SHP77 treated with DMSO at 0.1 percent for 48 hours (cell line): ENCODE measurements around the gene NPIPA2.
"Not testable (repeated sequence)": the region's sequence is repeated elsewhere in the genome, so short reads cannot be mapped to it uniquely, and the experiment has no call there.

Experiments used
- DNase-seq: peaks from one replicate; lab custom pipeline; 2025; lab: John Stamatoyannopoulos, UW

The NPIPA2 gene

GRCh38 chr16:14742273-14743128 is at the start of gene NPIPA2:
TSS of gene NPIPA2 (plus strand) at chr16:14742533. CDS start at chr16:14748066, 5,533 bp downstream.
- DNase-seq, result not testable (repeated sequence)

DNA sequence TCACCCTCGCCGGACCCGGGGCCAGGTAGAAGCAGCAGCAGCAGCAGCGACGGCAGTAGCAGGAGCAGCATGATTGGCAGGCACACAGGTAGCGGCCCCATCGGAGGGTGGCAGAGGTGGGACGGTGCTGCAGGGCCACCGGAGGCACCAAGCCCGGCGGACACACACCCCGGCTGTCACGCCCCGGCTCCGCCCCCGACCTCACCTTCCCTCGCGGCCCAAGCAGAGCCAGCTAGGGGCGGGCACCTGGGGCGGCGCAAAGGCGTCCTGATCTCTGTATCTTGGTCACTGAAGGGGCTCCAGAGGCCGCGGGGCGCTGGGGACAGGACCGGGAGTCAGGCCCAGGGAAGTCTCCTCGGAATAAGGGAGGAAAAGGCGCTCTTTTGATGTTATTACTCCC is 48.2 kb upstream of the NPIPA2 start, which contains the start of gene PLA2G10:
TSS of gene PLA2G10 (minus strand) at position 180 of the 400 bp plus-strand sequence. CDS start at position 101, 79 bp downstream.
- DNase-seq, result not testable (repeated sequence)

GRCh38 chr16:14701859-14702258 is 40.5 kb upstream of the NPIPA2 start:
- not testable (repeated sequence) for DNase-seq

GRCh38 chr16:14702672-14703071 is 39.7 kb upstream of the NPIPA2 start:
- DNase-seq, result not testable (repeated sequence)

DNA sequence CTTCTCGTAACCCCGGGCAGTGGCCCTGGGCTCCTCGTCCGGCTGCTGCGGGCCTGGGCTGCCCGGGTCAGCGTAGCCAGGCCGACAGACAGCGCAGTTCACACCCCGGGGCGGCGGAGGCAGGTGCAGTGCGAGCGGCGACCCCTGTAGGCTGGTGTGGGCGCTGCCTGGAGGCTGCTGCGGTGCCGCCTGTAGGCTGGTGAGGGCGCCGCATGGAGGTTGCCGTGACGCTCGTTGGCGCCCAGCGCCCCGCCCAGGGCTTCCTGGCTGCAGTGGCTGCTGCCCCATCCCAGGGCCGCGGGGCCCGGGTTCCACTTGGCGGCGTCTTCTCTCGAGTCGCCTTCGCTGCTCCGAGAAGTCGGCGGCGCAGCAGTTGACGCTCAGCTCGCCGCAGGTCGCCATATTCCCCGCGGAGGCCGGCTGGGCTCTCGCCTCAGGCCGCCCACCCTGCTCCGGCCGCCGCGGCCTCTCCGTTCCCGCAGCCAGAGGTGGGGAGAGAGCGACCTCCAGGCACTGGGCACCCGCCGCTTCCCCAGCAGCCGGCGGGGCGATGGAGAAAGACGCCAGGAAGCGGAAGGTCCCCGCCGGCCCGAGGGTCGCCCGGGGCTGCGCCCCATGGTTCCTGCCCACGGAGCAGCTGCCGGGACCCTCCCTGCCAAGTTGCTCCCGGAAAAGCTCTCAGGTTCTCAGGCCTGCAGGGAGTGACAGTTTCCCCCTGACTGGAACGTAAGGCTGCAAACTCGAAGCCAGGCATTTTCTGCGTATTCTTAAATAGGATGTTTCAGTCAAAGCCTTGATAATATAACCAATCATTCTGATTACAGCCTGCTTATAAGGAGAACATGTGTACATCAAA is 38.9 kb upstream of the NPIPA2 start, which contains the start of gene NPIPA3:
TSS of gene NPIPA3 (plus strand) at position 256 of the 856 bp plus-strand sequence. CDS start 5,533 bp downstream, outside the sequence.
- DNase-seq, result not testable (repeated sequence)

GRCh38 chr16:14733233-14733632 is 9.1 kb upstream of the NPIPA2 start:
- not testable (repeated sequence) for DNase-seq

- not testable (repeated sequence) for DNase-seq
Measured at GRCh38 chr16:14740832-14741385, 1.4 kb upstream of the NPIPA2 start.

- not testable (repeated sequence) for DNase-seq
Measured at GRCh38 chr16:14741794-14742193, 539 bp upstream of the NPIPA2 start.

DNA sequence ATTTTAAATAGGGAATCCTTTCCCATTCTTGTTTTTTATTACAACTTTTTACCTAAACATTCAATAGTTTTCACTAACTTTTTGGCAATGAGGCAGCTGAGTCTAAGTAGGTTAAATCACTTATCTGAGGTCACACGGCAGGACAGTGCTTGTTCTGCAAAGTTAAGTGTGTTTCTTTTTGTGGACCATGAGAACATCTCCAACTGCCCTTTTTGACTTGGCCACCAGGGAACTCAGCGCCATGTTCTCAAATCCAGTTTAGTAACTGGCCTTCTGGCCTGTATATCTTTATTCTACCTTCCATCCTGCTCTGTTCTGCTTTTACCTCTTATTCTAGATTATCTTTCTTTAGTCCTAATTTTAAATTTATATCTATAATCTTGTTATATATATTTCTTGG is 31.3 kb downstream of the NPIPA2 start:
- DNase-seq, result not testable (repeated sequence)

DNA sequence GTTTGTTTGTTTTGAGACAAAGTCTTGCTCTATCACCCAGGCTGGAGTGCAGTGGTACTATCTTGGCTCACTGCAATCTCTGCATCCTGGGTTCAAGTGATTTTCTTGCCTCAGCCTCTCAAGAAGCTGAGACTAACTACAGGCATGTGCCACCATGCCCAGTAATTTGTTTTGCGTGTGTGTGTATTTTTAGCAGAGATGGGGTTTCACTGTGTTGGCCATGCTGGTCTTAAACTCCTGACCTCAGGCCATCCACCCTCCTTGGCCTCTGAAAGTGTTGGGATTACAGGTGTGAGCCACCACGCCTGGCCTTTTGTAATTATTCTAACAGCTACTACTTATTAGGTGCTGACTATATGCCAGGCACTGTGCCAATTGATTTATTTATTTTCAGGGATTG is 33.3 kb downstream of the NPIPA2 start:
- not testable (repeated sequence) for DNase-seq

DNA sequence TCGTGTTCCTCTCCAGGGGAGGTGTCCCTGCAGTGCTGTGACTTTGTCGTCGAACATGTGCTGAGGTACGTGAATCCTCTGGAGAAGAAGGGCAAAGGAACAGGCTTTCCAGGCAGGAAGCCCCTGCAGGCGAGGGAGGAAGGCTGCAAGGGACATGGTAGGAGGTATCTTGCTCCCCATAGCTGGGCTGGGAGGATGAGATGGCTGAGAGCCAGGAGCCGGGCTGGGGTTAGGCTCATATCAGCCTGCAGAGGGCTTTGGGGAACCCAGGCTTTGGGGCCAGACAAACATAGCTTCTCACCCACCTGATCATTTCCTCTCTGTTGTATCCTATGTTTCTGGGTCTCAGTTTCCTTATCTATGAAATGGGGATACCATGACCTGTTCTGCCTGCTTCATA is 34.4 kb downstream of the NPIPA2 start:
- not testable (repeated sequence) for DNase-seq

- DNase-seq, result not testable (repeated sequence)
Measured at GRCh38 chr16:14779368-14779877, 37.1 kb downstream of the NPIPA2 start.

DNA sequence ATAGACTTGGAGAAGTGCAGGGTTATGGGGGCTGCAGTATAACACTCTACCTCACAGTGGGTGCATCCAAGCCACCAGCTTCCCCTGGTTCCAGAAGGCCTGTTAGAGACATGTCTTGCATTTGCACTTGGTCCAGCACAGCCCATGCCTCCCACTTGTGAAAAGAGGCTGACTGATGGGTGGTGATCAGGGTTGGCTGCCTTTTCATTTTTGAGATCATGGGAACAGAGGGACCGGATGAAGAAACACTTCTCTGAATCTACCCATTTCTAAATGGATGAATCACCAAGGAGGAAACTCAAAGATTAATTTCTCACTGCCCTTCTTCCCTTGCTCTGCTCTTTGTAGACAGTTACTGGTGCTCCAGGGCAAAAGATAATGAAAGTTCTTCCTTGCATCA is 43.8 kb downstream of the NPIPA2 start:
- DNase-seq, result not testable (repeated sequence)

DNA sequence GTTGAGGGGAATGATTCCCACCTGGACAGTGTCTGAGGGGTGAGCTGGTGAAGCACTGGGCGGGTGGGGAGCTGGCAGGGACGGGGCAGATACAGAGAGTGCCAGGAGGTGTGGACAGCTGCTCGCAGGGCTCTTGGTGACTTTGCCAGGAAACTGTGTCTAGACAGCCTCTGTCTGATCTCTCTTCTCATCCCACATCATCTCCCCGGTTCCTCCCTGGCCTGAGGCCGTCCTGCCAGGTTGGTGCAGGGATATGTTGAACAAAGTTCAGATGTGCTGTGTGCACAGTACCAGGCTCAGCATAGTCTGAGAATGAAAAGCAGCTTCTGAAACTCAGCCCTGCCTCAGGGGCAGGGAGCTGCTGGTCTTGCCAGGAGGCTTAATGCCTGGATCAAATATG is 47.2 kb downstream of the NPIPA2 start:
- DNase-seq, result not testable (repeated sequence)

- not testable (repeated sequence) for DNase-seq
Measured at GRCh38 chr16:14790320-14790956, 48.1 kb downstream of the NPIPA2 start.

- not testable (repeated sequence) for DNase-seq
Measured at GRCh38 chr16:14792914-14793313, 50.6 kb downstream of the NPIPA2 start.

DNA sequence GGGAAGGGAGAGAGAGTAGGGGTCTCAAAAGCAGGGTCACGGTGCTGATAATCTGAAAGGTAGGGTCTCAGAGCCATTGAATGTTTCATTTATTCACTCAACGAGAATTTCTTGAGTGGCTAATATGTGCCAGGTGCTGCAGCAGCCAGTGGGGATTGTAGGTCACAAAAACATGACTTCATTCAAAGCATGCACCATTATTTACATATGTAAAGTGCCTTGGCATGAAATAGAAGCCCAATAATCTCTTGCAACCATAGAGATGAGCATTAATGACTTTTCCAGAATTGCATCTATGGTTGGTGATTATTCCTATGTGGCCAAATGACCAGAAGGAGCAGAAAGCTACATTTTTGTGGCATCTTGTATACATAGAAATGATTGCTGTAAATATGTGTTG is 55.2 kb downstream of the NPIPA2 start:
- DNase-seq, result not testable (repeated sequence)

GRCh38 chr16:14803577-14803976 is 61.2 kb downstream of the NPIPA2 start:
- DNase-seq, result not testable (repeated sequence)

- DNase-seq, result not testable (repeated sequence)
Measured at GRCh38 chr16:14807184-14807678, 64.9 kb downstream of the NPIPA2 start.

DNA sequence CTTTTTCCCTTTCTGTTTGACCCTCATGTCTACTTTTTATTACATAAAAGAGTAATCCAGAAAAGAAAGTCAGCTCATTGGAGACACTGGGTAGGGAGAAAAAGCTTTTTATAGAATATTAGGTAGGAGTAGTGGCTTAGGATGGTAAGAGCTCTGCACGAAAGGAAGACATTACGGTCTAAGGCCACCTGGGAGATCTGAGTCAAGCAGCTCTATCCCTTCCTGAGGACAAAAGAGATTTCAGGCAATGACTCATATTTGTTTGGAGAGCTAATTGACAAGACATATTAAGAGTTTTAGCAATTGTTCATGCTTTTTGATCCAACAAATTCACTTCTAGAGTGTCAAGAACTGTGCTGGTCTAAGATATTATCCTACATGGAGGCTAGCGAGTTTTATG is 71.6 kb downstream of the NPIPA2 start:
- not testable (repeated sequence) for DNase-seq
